ENCODE results near the gene ASAP3. TPM values are rescaled to one million over a fixed set of nuclear protein-coding genes. Genes with fewer than 3 reads are reported as not detected.
A peak's percentile ranks its signal among the peaks of the same experiment; 100 is the strongest.

The ASAP3 gene
- total RNA-seq, 1 experiment from 2014 or later, result 71.2 TPM

GRCh38 chr1:23479666-23479941 is 4.4 kb downstream of the ASAP3 start:
- no peak for ATAC-seq
- DNase-seq (ENCODE audit: low spot score), result no peak
- POLR2A ChIA-PET, result no interaction called here
- H3K9me3 Mint-ChIP-seq, result no peaks in the 10 kb centered on the region
- no peak overlapping the region for H3K27ac Mint-ChIP-seq
- H3K36me3 Mint-ChIP-seq, result no peaks in the 10 kb centered on the region
- H3K4me1 Mint-ChIP-seq, result peaks cover 46% of the 10 kb centered on the region
- TF ChIP-seq ZNF232 (CRISPR knock-in tag; IDR thresholded peaks at IDR 0.05) (no peak), SMAD3 (CRISPR knock-in tag; IDR thresholded peaks at IDR 0.05; ENCODE audit: borderline replicate concordance) (no peak), HMGA2 (CRISPR knock-in tag; IDR thresholded peaks at IDR 0.05) (no peak), ZNF396 (CRISPR knock-in tag; IDR thresholded peaks at IDR 0.05; ENCODE audit: borderline replicate concordance) (no peak), ZNF281 (CRISPR knock-in tag; IDR thresholded peaks at IDR 0.05) (no peak), E2F5 (CRISPR knock-in tag; IDR thresholded peaks at IDR 0.05) (no peak), NR3C1 (CRISPR knock-in tag; conservative IDR thresholded peaks at IDR 0.05; ENCODE audit: low read depth) (no peak), PRRX2 (CRISPR knock-in tag; IDR thresholded peaks at IDR 0.05) (no peak), ERG (CRISPR knock-in tag; IDR thresholded peaks at IDR 0.05) (no peak), STAT6 (CRISPR knock-in tag; conservative IDR thresholded peaks at IDR 0.05; ENCODE audit: low read depth) (no peak), ZNF425 (CRISPR knock-in tag; conservative IDR thresholded peaks at IDR 0.05) (no peak), ZSCAN18 (CRISPR knock-in tag; IDR thresholded peaks at IDR 0.05) (no peak)
- CTCF ChIA-PET, result interaction anchor here (1.0 to 1.3 kb wide), 2 partner anchors 17 to 60 kb away, joined by 3 to 4 read pairs; no protein-coding TSS in a partner anchor
- H3K27me3 Mint-ChIP-seq (ENCODE audit: low read depth), result no peaks in the 10 kb centered on the region
- H3K4me3 Mint-ChIP-seq, result no peak overlapping the region

GRCh38 chr1:23478896-23479665 is 4.9 kb downstream of the ASAP3 start:
- Mint-ChIP-seq H3K27ac (no peak overlapping the region), H3K4me1 (peaks cover 46% of the 10 kb centered on the region)

More at GRCh38 chr1:23478896-23479665, 4.9 kb downstream of the ASAP3 start:
- ChIA-PET POLR2A (no interaction called here), CTCF (interaction anchor here (1.0 to 1.3 kb wide), 2 partner anchors 18 to 61 kb away, joined by 3 to 4 read pairs; no protein-coding TSS in a partner anchor)
- DNase-seq (ENCODE audit: low spot score) (no peak), ATAC-seq (no peak)
- TF ChIP-seq JAZF1 (CRISPR knock-in tag; IDR thresholded peaks at IDR 0.05), result no peak
- TF ChIP-seq GABPB1 (CRISPR knock-in tag; IDR thresholded peaks at IDR 0.05), result peak; percentile 99
- TF ChIP-seq FOXP4 (CRISPR knock-in tag; IDR thresholded peaks at IDR 0.05), result no peak
- TF ChIP-seq AR (CRISPR knock-in tag; IDR thresholded peaks at IDR 0.05), result no peak
- no peak overlapping the region for H3K4me3 Mint-ChIP-seq
- H3K27me3 Mint-ChIP-seq (ENCODE audit: low read depth), result no peaks in the 10 kb centered on the region
- H3K36me3 Mint-ChIP-seq, result no peaks in the 10 kb centered on the region
- H3K9me3 Mint-ChIP-seq, result no peaks in the 10 kb centered on the region

All from WTC11 (cell line).